ENCODE results near the gene PPP2R5D.

- TF ChIP-seq, protein P1, sequence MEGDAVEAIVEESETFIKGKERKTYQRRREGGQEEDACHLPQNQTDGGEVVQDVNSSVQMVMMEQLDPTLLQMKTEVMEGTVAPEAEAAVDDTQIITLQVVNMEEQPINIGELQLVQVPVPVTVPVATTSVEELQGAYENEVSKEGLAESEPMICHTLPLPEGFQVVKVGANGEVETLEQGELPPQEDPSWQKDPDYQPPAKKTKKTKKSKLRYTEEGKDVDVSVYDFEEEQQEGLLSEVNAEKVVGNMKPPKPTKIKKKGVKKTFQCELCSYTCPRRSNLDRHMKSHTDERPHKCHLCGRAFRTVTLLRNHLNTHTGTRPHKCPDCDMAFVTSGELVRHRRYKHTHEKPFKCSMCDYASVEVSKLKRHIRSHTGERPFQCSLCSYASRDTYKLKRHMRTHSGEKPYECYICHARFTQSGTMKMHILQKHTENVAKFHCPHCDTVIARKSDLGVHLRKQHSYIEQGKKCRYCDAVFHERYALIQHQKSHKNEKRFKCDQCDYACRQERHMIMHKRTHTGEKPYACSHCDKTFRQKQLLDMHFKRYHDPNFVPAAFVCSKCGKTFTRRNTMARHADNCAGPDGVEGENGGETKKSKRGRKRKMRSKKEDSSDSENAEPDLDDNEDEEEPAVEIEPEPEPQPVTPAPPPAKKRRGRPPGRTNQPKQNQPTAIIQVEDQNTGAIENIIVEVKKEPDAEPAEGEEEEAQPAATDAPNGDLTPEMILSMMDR (IDR thresholded peaks at IDR 0.05): no peak
- TF ChIP-seq EP300 (IDR thresholded peaks at IDR 0.05): no peak
Observed at GRCh38 chr6:42987533-42988451, 3.4 kb downstream of the PPP2R5D start.
